Femur (tissue), 1 donor: ENCODE measurements around the gene C1orf87.

ENCODE experiments used
- DNase-seq: peaks from one replicate; pipeline ENCODE4 v3.0.0-alpha.2; 2017

The C1orf87 gene

GRCh38 chr1:60055336-60055735 is 18.2 kb downstream of the C1orf87 start:
- DNase-seq, result no peak

DNA sequence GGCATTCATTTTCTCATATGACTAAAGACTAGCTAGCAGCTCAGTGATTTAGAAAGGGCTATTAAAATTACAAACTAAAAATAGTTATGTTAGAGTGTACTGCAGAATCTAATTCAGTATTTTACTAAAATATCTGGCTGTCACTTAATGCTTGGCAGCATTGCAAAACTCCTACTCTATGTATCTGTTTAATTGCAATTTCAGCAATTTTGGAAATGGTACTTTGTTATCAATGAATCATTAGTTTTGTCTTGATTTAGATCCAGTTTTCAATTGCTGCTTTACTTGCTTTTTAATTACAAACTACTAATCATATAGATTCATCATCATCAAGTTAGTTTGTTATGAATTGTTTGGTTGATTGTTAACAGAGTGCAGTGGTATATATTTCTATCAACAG is 19.2 kb downstream of the C1orf87 start:
- DNase-seq, result no peak

GRCh38 chr1:60052601-60053000 is 21.0 kb downstream of the C1orf87 start:
- no peak for DNase-seq

GRCh38 chr1:60051191-60051590 is 22.4 kb downstream of the C1orf87 start:
- no peak for DNase-seq

DNA sequence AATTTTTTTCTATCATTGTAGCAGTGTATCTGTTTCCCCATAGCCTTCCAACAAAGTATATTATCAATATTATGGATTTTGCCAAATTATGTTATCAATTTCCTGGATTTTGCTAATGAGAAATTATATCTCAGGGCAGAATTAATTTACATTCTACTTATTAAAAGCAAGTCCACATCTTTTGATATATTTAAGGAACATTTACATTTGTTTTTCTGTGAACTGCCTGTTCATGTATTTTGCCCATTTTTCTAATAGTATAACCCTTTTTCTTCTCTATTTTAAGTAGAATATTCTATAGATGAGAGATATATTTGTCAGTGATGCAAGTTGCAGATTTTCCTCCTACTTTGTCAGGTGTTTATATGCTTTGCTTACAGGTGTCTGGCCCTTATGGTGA is 24.4 kb downstream of the C1orf87 start:
- DNase-seq, result no peak

DNA sequence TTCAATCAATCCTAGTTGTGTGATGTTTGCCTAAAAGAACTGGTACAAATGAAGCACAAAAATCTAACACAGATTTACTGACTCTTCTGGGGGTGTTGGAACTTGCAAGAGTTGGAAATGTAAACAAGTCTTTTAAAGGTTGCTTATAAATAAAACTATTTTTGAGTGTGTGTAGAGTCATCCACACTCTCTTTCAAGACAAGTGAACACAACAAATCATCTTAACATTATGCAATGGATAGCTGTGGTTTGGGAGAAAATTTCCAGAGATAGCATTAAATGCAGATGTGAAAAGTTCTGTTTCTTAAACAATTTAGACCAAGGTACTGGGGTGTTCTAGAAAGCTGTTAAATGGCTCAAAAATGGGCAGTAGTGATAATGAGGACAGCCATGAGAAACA is 28.7 kb downstream of the C1orf87 start:
- no peak for DNase-seq

DNA sequence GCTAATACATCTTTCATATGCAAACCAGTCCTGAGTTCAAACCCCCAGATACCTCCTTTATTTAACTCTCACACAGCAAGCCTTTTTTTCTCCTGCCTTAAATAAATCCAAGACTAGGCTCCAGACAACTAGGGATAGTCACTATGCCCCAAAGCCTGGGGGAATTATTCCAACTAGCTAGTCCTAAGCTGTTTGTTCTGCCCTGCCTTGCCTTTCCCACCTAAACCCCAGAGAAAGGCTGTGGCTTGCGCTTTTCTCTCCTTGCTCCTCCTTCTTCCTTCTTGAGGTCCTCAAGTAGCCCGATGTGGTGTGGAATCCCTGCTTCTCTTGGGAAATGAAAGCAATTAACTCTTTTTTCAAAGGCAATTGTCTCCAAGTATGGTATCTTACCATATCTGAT is 31.8 kb downstream of the C1orf87 start:
- DNase-seq, result no peak

GRCh38 chr1:60037669-60038068 is 35.9 kb downstream of the C1orf87 start:
- no peak for DNase-seq

DNA sequence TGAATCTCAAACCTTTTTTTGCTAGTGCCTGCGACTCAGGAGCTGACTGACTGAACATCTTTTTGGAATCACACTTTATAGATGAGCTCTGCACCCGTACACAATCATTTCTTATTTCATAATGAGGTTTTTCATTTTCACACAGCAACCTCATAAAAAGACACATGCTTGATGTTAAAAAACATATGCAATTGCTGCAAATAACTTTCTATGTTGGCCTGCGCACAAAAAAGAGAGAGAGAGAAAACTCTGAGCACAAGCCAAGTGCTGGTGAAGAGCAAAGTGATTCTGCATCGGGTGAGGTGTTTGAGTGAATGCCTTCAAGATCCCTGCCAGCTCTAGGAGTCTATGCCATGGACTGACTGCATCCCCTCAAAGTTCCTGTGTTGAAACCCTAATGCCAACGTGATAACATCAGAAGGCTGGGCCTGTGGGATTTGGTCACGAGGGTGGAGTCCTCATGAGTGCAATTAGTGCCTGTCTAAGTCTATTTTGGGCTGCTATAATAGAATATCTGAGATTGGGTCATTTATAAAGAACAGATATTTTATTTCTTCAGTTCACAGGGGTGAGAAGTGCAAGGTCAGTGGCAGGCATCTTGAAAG is 36.6 kb downstream of the C1orf87 start:
- DNase-seq, result no peak

DNA sequence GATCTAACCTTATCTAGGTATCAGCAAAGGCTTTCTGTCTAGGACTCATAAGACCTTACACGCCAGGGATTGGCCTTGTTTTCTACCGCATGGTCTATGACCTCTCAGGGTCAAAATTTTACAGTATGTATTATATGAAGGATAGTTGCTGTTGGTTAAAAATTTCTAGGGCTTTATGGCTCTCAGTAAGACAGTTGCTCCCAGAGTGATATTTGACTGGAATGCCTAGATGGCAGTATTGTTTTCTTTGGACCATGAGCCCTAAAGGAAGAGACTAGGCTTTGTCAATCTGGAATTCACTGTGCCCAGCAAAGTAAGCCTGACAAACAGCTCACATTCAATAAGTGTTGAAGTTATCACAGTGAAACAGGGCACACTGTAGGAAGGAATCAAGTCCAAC is 37.6 kb downstream of the C1orf87 start:
- DNase-seq, result no peak

DNA sequence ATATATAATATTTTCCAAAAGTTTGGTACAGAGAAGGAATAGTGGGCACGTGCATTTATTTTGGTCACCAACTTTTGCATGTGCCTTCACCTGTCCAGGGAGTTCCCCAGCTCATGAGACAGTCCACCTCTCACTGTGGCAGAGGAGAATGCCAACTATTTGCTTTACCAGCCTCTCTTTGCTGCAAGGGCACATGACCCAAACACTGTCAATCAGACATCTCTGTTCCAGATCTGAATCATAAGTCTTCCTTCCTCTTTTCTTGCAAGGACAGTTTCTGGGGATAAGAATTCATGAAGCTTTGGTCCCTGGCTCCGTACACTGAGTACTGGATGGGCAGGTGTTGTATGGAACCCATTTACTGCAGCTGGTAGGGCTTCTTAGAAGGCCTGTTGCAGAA is 38.6 kb downstream of the C1orf87 start:
- no peak for DNase-seq

DNA sequence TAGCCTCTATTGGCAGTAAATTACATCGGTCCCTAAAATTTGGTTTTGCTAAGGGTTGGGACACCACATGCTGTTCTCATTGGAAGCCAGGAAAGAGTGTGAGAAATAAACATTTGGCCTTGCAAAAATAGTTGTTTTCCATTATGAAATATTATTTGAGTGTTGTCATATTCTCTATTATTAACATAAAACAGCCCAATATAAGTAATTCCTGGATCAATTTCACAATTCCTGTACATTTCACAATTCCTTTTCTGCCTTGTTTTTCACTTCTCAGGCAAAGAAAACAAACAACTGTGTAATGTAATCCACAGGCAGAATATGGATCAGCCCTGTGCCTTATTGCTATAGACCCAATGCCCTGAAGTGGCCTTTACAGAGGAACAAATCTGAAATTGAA is 40.5 kb downstream of the C1orf87 start:
- no peak for DNase-seq

DNA sequence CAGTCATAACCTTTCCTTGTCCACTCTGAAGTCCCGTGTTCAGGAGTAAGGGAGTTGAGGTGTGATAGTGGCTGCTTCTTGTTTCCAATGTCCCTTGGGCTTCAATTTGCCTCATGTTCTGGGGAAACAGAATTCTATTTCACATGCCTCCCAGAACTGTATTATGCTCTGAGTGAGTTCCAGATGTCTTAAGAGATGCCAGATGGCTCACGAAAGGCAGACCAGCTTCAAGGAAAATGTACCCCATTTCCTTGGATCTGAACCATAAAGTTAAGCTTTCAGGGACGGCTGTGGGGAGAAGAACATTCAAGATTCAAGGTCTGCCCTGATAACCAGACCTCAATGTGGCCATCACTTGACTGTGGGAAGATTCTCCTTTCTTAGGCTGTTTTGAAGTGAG is 42.4 kb downstream of the C1orf87 start:
- DNase-seq, result no peak

DNA sequence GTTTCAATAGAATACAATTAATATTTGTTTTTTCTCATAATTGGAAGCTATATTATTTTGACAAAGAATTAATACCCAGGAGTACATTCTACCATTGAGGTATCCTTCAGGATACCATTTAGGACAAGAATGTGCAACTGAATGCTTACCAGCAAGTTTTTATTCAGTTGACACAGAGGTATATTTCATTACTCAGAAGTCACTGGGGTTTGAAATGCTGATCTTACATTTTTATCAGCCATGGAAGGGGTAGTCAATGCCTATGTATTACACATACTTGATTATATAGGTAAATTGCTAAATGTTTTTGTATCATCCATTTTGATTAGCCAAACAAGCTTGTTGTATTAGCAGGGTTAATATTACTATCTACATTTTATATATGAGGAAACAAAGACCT is 48.0 kb downstream of the C1orf87 start:
- no peak for DNase-seq

DNA sequence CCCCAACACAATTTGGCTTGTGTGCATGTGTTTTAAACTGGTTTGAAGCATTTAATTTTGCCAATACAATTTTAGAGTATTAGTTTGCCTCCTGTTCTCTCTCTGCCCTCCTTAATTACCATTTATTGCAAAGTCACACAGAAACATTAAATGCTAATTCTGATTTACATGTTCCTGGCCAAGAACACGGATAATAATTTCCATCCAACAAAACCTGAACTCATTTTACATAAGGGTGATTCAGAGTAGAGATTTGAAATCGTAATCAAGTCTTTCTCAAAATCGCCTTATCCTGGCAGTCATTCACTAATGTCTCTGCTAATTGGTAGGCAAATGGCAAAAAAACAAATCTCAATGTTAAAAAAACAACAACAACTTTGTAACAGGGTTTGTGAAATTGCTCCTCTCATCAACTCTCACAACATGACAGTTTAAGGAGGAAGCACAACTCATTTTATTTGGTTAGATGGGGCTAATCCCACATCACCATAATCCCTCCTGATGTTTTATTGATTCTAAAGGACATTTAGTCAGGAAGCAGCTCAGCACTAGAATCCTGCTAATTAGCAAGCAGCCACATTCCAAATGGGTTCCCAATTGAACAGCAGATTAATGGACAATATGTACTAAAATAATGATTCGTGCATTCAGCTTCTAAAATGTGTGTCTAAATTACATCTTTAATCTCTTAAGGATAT is 55.9 kb downstream of the C1orf87 start:
- no peak for DNase-seq

DNA sequence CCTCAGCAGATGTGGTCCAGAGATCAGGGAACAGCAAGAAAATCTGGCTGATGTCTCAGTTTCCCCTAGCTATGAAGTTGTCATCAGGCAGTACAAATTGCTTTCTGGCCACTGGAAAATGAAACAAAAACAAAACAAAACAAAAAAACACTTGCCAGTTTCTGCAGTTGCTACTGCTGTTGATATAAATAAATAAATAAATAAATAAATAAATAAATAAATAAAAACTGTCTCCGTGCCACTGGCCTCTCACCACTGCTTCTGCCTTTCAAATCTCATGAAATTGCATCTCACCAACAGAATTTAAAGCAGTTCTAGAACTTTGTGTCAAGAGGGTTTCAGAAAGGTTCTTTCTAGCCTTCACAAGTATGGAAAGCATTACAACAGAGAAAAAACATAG is 62.9 kb downstream of the C1orf87 start:
- DNase-seq, result no peak

- no peak for DNase-seq
Measured at GRCh38 chr1:60008500-60008899, 65.1 kb downstream of the C1orf87 start.

DNA sequence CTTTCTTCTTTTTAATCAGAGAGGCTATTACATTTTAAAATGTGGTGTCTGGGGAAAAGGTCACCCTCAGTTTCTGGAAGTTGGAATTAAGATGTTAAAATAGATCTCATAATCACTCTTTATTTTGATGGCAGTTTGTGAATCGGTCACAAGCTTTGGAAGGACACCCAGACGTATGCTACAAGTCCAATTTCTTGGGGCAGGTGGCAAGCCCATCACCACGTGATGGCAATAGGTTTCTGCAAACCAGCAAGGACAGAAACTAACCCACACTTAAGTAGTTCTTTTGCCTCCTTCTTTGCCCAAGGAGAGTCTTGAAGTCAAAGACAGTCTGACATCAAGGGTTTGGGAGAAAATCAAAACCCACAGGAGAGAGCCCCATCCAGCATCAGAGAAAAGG is 72.9 kb downstream of the C1orf87 start:
- DNase-seq, result no peak

- no peak for DNase-seq
Measured at GRCh38 chr1:59999746-60000145, 73.8 kb downstream of the C1orf87 start.

DNA sequence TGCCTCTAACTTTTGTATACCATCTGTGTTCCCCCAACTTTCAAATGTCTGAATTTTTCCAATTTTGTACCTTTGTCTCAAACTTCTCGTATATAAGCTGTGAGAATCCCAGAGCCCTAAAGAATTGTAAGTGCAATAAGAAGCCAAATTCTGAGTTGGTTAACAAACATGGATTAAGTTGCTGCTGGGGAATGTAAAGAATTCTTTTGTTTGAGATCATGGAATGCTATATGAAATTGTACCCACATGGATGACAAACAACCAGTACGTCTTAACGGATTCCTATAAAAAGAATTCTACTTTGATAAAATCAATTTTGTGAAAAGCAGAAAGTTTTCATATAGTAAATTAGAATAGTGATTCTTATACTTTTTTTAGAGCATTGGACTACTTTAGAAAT is 74.6 kb downstream of the C1orf87 start:
- DNase-seq, result no peak

DNA sequence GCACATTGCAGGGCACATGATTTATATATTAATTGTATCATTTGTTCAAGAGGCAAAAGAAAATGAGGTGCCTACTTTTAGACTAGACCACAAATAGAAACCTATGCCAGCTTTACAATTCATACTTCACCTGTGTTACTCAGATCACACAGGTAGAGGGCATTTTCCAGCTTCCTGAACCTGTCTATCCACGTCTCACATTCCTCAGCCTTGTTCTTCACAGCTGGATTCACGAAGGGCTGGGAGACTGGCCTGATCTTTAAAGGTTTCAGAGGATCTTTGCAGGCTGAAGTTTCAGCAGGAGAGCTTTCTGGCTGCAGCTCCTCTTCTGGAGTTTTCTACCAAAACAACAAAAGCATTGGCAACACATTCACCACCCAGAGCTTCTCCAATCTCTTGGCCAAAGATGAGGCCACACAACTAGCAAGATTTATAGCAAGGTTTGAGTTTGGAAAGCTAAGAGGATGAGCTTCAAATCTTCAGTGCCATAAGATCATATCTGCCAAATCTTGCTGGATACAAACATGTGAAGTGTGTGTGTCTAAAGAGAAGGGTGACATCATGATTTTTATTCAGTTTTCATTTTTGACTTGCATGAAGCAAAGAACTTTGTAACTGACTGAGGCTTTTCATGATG is 76.0 kb downstream of the C1orf87 start:
- no peak for DNase-seq

GRCh38 chr1:59994302-59995198 is 79.0 kb downstream of the C1orf87 start:
- peak; percentile 67 for DNase-seq

DNA sequence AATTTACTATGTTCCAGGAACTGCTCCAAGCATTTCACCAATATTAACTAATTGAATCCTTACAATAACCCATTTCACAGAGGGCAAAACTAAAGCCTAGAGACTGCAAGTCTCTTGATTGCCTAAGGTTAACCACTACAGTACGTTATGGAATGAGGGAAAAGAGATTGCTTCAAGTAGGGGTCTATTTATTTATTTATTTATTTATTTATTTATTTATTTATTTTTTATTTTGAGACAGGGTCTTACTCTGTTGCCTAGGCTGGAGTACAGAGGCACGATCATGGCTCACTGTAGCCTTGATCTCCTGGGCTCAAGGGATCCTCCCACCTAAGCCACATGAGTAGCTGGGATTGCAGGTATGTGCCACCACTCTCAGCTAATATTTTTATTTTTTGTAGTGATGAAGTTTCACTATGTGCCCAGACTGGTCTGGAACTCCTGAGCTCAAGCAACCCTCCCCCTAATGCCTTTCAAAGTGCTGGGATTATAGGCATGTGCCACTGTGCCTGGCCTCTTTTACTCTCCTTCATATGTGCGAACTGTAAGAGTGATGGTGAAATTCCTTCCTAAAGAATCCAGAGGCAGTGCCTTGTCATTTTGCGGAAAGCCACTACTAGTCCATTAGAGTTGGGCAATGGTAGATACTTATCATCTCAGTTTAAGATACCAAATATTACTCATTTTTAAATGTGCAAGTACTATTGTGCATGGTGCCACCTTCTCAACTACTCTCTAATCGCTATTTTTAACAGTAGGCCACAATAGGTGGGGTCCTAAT is 81.3 kb downstream of the C1orf87 start:
- DNase-seq, result no peak
